ENCODE data around the gene SOX6. TPM values are rescaled to one million over a fixed set of nuclear protein-coding genes. Genes with fewer than 3 reads are reported as not detected.
A peak's percentile ranks its signal among the peaks of the same experiment; 100 is the strongest.

Gene SOX6
- total RNA-seq, 6 donors from 2014 or later, result 2.9 to 21.0 (median 4.9) TPM

DNA sequence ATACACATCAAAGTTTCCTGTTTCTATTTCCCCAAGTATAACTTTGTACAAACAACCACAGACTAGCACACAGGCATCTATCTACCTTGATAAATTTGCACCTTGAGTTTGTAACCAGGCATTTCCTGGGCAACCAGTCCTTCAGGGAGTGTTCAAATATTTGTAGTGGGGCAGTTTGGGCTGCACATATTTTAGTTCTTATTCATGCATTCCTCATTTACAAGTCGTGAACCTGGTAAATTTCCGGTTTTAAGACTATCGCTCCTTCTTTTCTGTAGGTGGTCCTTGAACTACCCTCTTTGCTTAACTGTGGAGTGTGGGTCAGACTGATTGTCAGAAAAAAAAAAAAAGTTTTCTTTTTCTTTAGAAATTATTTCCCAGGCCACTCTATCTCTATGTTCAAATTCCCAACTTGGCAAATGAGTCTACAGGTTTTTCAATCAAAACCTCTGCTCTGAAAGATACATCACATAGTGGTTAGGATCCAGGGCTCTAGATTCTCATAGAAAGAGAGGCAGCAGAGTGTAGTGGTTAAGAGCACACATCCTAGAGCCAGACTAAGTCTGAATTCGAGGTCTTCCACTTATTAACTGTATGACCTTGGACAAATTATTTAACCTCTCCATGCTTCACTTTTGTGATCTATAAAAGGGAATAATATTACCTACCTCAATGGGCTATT lies 201.5 kb downstream of the SOX6 start:
- Histone ChIP-seq H3K9me3 (no peaks in the 10 kb centered on the region), H3K27me3 (no peaks in the 10 kb centered on the region), H3K4me3 (no peak overlapping the region), H3K36me3 (no peaks in the 10 kb centered on the region), H3K27ac (peak overlapping the region in 2 of 4 donors; percentile 19 to 28), H3K4me1 (peaks cover 0 to under 1% (median 0%) of the 10 kb centered on the region in 4 donors)
- DNase-seq, result peak in 1 of 2 donors; percentile 37
- ATAC-seq (ENCODE audit: low FRiP score in 2 of 2), result peak; percentile 55 to 89
- WGBS, 2 donors, result 68 to 81% methylated on average over 4 of the region's 4 CpGs
- TF ChIP-seq POLR2A (IDR thresholded peaks at IDR 0.05) (no peak), POLR2AphosphoS5 (IDR thresholded peaks at IDR 0.05) (no peak), EP300 (IDR thresholded peaks at IDR 0.05) (no peak)
- TF ChIP-seq, protein P1, sequence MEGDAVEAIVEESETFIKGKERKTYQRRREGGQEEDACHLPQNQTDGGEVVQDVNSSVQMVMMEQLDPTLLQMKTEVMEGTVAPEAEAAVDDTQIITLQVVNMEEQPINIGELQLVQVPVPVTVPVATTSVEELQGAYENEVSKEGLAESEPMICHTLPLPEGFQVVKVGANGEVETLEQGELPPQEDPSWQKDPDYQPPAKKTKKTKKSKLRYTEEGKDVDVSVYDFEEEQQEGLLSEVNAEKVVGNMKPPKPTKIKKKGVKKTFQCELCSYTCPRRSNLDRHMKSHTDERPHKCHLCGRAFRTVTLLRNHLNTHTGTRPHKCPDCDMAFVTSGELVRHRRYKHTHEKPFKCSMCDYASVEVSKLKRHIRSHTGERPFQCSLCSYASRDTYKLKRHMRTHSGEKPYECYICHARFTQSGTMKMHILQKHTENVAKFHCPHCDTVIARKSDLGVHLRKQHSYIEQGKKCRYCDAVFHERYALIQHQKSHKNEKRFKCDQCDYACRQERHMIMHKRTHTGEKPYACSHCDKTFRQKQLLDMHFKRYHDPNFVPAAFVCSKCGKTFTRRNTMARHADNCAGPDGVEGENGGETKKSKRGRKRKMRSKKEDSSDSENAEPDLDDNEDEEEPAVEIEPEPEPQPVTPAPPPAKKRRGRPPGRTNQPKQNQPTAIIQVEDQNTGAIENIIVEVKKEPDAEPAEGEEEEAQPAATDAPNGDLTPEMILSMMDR (IDR thresholded peaks at IDR 0.05), result no peak

DNA sequence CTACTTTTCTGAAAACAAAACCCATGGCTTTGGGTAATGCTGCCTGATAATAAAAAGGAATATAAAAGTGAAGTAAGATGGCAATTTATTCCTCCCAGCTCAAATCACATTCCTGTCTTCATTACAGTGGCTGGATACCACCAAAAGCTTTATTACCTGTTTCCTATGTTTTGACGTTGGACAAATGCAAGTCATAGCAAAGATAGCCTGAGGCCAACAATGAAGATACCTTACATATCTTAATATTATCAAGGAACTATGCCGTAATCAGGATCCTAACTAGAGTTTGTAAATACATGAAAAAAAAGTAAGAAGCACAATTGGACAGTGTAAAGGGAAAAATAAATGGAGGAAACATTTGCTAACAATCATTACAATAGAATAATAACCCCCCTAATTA lies 202.4 kb downstream of the SOX6 start:
- 39 to 68% methylated on average over 2 of the region's 2 CpGs for WGBS, 2 donors
- peaks cover 0 to 3% (median 0%) of the 10 kb centered on the region in 4 donors for H3K4me1 ChIP-seq
- no peak overlapping the region for H3K27ac ChIP-seq
- H3K4me3 ChIP-seq, result no peak overlapping the region
- DNase-seq (no peak), ATAC-seq (ENCODE audit: low FRiP score in 2 of 2) (no peak)
- no peaks in the 10 kb centered on the region for H3K27me3 ChIP-seq
- TF ChIP-seq, protein P1 (IDR thresholded peaks at IDR 0.05), result no peak
- no peak for TF ChIP-seq POLR2A (IDR thresholded peaks at IDR 0.05)
- TF ChIP-seq EP300 (IDR thresholded peaks at IDR 0.05), result no peak
- TF ChIP-seq POLR2AphosphoS5 (IDR thresholded peaks at IDR 0.05), result no peak
- H3K9me3 ChIP-seq, result no peaks in the 10 kb centered on the region
- no peaks in the 10 kb centered on the region for H3K36me3 ChIP-seq

DNA sequence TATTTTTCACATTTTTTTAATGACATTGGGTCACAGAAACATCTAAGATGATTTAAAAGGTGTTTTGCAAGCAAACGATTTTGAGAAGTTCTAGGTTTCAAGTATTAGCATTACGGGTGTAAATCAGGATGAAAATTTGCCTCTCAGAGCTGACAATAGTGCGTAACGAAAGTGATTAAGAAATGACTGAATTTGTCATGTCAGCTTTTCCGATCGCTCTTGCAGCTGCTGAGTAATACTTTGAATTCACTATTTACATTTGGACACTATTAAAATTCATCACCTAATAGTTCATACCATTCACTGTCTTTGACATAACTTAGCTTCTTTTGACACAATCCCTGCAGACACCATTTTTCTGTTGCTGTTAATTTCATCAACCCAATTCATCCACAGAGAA lies 205.2 kb downstream of the SOX6 start:
- WGBS, 2 donors, result 79 to 84% methylated on average over 6 of the region's 6 CpGs
- Histone ChIP-seq H3K4me1 (peaks cover 0 to 7% (median 3%) of the 10 kb centered on the region in 4 donors), H3K36me3 (no peaks in the 10 kb centered on the region), H3K27ac (no peak overlapping the region), H3K27me3 (no peaks in the 10 kb centered on the region), H3K9me3 (no peaks in the 10 kb centered on the region), H3K4me3 (no peak overlapping the region)
- TF ChIP-seq, protein P1 (IDR thresholded peaks at IDR 0.05), result no peak
- no peak for TF ChIP-seq EP300 (IDR thresholded peaks at IDR 0.05)
- no peak for TF ChIP-seq POLR2A (IDR thresholded peaks at IDR 0.05)
- no peak for TF ChIP-seq POLR2AphosphoS5 (IDR thresholded peaks at IDR 0.05)
- DNase-seq, result no peak
- no peak for ATAC-seq (ENCODE audit: low FRiP score in 2 of 2)

DNA sequence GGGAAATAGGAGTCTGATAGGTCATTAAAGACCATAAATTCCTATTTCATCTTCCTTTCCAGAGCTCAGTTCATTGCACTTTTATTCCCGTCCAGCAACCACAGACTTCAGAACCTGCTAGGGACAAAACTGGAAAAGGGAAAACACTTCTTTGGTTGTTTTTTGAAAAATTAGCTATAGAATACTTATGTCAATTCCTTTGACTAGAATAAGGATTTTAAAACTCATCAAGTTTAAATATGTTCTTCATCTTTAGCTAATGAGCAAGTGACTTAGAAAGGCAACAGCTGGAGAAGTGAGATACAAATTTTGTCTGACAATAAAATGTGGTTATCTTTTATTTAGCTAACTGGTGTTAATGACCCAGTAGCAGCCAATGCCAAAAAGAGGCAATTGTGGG lies 206.9 kb downstream of the SOX6 start:
- Histone ChIP-seq H3K27me3 (no peaks in the 10 kb centered on the region), H3K36me3 (no peaks in the 10 kb centered on the region), H3K4me1 (peaks cover 0 to 7% (median 3%) of the 10 kb centered on the region in 4 donors), H3K4me3 (no peak overlapping the region), H3K27ac (no peak overlapping the region), H3K9me3 (no peaks in the 10 kb centered on the region)
- 83 to 88% methylated on average over 1 of the region's 1 CpG for WGBS, 2 donors
- TF ChIP-seq POLR2AphosphoS5 (IDR thresholded peaks at IDR 0.05), result no peak
- TF ChIP-seq, protein P1 (IDR thresholded peaks at IDR 0.05), result no peak
- TF ChIP-seq POLR2A (IDR thresholded peaks at IDR 0.05), result no peak
- no peak for TF ChIP-seq EP300 (IDR thresholded peaks at IDR 0.05)
- ATAC-seq (ENCODE audit: low FRiP score in 2 of 2) (no peak), DNase-seq (no peak)
